ENCODE measurements around the gene TAOK1.

DNA sequence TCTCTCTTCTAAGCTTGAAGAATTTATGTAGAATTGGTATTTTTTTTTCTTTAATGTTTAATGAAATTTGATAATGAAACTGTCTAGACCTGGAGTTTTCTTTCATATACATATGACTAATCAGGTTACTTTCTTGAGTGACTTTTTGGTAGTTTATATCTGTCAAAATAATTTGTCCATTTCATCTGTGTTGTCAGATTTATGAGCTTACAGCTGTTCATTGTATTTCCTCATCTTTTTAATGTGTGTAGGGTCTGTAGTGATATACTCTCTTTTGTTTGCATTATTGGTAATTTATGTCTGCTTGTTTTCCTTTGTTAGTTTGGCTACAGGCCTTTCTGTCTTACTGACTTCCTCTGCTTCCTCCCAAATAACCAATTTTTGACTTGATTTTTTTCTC is 55.7 kb downstream of the TAOK1 start:
- TF ChIP-seq, protein P1, sequence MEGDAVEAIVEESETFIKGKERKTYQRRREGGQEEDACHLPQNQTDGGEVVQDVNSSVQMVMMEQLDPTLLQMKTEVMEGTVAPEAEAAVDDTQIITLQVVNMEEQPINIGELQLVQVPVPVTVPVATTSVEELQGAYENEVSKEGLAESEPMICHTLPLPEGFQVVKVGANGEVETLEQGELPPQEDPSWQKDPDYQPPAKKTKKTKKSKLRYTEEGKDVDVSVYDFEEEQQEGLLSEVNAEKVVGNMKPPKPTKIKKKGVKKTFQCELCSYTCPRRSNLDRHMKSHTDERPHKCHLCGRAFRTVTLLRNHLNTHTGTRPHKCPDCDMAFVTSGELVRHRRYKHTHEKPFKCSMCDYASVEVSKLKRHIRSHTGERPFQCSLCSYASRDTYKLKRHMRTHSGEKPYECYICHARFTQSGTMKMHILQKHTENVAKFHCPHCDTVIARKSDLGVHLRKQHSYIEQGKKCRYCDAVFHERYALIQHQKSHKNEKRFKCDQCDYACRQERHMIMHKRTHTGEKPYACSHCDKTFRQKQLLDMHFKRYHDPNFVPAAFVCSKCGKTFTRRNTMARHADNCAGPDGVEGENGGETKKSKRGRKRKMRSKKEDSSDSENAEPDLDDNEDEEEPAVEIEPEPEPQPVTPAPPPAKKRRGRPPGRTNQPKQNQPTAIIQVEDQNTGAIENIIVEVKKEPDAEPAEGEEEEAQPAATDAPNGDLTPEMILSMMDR (IDR thresholded peaks at IDR 0.05; ENCODE audit: insufficient read depth, low read length): no peak
- TF ChIP-seq GABPA (IDR thresholded peaks at IDR 0.05; ENCODE audit: low read depth) (no peak), POLR2AphosphoS5 (IDR thresholded peaks at IDR 0.05; ENCODE audit: low read depth) (no peak)

Measured in HL-60 (cell line).